ENCODE results near the gene SLC25A47.
A peak's percentile ranks its signal among the peaks of the same experiment; 100 is the strongest.
"Not testable (repeated sequence)": the region's sequence is repeated elsewhere in the genome, so short reads cannot be mapped to it uniquely, and the experiment has no call there.

Gene SLC25A47

DNA sequence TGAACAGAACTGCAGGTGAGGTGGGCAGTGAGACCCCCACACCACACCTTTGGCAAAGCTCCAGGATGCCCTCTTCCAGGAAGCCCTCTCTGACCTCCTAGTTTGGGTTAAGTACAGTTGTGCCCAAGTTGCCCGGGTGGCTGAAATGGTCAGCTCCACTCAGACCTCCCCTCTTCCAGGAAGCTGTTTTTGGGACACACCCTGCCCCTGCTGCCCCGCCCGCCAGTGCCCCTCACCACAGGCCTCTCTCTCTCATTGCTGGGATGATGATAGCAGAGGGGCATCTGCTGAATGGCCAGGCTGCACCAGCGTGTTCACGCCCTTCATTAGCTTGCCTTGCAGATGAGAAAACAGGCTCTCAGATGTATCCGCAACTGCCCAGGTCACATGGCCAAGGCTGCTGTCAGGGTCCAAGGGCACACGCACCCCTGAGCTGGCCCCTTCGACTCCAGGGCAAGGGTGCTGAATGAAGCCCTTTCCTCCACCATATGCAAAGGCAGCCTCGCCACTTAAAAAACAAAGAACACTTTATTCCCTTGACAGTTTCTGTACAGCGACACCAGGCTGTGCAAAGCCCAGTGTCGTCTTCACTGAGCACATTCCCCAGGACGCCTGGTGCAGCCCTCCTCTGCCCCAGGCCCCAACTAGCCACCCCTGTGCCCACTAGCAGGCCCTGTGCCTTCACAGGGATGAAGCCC, 32.4 kb upstream of the SLC25A47 start:
- no peak for DNase-seq

DNA sequence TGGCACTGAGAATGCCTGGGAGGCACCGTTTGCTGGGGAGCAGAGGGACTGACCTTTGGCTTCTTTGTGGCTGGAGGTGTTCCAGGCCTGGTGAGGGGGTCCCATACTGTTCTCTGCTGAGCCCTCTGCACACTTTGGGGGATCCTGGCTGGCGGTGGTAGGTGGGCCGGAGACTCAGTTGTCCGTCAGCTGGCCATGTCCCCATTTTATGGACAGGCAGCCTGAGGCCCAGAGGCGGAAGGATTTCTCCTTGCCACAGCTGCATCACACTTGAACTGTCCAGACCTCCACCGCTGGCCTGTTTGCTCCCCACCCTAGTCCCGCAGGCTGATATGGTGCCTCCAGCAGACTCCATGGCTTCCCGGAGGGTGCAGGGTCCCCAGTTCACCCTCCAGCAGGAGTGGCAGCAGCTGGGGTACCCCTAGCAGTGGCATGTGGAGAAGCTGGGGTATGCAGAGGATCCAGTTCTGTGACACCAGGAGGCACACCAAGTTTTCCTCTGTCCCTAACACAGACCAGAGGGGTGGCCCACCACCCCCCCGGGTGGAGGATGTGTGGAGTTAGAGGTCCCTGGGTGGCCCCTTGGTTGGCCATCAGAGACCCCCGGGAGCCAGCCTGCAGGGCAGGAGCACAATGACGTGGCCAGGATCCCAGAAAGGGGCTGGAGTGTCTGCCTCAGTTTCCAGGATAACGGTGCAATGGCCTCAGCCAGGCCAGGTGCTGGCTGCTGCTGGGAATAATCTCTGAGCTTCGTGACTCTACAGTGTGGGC, 31.6 kb upstream of the SLC25A47 start:
- no peak for DNase-seq

DNA sequence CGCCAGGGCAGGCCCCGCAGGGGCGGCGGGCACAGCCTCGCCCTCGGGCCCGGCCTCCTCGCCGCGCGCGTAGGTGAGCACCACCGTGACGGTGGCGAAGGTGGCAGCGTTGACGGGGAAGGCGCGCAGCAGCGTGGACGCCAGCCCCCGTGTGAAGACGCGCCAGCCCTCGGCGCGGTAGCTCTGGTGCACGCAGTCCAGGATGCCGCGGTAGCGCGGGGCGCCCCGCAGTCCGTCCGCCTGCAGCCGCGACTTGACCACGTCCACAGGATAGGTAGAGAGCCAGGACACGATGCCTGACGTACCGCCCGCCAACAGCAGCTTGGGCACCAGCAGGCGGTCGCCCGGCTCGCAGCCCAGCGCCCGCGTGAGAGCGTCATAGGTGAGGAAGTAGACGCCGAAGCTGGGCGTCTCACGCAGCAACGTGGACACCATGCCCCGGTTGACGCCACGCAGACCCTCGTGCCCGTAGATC, 30.8 kb upstream of the SLC25A47 start:
- DNase-seq: no peak

DNA sequence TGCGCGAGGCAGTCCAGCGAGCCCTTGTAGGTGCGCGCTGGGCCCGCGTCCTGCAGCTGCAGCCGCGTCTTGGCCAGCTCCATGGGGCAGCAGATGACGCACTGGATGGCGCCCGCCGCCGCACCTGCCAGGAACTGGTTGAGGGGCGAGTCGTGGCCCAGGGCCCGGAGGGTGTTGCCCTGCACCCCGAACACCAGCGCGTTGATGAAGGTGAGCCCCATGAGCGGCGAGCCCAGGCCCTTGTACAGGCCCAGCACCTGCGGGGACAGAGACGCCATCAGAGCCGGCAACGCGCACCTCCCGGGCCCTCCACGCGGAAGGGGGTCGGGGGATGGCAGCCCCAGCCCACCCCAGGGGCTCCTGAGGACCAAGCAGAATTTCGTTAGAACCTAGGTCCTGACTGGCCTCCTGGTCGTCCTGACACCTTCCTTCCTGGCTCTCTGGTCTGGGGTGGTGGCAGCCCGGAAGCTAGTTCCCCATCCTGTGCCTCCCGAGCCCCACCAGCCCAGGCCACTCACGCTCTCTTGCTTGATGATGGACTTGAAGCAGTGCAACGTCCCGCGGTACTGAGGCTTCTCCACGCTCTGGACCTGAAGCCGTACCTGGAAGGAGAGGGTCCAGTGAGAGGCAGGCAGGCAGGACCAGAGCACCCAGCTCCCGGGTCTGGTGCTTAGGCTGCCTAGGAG, 30.2 kb upstream of the SLC25A47 start:
- no peak for DNase-seq

DNA sequence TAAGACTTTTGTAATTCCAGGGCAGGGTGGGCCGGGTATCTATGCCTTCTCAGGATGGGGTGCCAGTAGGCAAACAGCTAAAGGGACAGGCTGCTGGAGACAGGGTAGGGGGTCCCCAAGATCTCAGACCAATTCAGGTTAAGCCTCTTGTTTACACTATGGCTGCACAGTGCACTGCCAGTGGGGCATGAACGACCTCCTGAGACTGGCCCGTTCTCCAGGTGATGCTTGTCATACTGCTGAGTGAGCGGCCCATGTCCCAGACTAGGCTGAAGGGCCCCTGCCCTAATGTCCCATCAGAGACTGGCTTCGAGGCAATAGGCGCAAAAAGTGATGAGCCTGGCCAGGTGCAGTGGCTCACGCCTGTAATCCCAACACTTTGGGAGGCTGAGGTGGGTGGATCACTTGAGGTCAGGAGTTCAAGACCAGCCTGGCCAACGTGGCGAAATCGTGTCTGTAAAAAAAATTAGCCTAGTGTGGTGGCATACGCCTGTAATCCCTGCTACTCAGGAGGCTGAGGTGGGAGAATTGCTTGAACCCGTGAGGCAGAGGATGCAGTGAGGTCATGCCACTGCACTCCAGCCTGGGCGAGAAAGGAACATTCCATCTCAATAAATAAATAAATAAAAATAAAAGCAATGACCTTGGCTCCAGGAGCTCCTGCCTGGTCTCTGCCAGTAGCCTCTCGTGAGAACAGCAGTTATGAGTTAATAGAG, 29.5 kb upstream of the SLC25A47 start:
- no peak for DNase-seq

DNA sequence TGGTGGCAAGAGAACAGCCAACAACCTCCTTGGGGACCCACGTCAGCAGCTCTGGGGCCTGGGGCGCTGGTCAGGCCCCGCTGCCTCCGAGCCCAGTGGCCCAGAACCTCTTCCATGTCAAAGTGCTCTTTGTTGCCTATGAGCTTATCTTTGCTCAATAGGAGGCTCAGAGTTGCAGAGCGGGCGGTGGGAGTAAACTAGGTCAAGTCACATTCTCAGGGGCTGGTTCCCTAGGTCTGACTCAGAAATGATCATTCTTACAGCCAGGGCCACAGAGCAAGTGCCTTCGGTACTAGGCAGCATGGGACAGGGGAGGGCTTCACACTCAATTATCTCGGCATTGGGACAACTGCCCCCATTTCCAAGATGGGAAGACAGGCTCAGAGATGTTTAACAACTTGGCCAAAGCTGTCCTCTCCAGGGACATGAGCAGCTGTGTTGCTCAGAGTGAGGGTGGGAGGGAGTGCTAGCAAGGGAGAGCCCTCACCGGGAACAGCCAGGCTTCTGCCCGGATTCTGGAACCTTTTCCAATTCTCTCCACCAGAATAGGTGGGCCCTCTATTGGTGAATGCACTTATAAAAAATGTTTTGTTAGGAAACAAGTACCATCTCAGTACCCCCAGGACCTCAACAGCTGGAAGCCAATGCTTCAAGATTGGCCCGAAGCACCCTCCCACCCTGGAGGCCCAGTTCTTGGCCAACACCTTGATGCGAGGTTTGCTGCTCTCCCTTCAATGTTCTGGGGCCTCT, 28.8 kb upstream of the SLC25A47 start:
- no peak for DNase-seq

DNA sequence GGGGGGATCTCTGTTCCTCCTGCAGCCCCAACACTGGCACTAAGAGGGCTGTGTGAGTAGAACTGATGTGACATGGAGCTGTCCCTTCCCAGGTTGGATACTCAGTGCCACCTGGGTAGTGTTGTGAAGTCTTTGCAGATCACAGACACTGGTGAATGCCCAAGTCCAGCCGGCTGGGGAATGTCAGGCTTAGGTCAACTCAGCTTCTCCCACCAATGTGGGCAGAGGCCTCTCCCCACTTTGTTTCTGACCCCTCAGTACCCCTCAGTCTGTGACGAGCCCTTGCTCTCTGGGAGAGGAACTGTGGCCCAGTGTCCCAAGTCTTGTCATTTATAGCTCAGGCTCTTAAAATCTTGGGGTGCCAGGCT, 28.2 kb upstream of the SLC25A47 start:
- no peak for DNase-seq

DNA sequence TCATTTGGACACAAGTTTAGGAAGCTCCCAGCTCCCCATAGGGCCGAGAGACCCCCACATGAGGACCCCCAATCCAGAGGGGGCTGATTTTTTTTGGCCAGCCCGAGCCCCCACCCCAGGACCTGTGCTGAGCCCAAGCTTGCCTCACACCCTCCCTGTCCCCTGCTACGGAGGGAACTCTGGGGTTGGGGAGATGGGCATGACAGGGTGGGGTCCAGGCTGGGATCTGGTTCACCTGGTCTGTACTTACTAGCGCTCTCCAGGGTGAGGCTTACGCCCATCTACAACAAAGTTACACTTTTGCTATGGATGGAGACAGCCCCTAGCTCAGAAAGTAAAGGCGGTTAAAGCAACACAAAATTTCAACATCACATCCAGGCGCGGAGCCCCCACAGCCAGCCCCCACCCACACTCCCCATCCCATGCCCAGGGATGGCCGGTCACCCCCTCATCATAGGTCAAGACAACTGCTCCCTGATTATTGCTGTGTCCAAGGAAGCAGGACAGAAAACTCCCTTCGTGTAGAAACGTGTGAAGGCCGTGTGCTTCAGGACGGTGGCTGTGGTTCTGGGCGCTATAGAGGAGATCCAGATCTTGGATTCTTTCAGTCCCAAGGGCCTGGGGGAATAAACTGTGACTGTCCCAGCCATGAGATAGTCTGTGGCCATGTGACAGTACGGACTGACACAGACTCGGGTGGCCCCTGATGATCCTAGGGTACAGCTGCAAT, 27.6 kb upstream of the SLC25A47 start:
- DNase-seq: no peak

DNA sequence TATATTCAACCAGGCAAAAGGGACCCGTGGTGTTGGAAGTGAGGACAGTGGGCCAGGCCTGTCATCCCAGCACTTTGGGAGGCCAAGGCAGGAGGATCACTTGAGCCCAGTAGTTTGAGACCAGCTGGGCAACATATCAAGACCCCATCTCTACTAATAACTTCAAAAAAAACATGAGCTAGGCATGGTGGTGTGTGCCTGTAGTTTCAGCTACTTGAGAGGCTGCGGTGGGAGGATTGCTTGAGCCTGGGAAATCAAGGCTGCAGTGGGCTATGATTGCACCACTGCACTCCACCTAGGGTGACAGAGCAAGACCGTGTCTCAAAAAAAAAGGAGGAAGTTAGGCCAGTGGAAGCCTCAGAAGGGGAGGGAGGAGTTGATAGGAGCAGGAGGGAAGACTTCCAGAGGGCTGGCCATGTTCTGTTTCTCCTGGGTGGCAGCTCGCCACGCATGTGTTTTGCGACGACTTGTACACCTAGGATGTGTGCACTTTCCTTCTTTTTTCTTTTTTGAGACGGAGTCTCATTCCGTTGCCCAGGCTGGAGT, 27.0 kb upstream of the SLC25A47 start:
- no peak for DNase-seq

DNA sequence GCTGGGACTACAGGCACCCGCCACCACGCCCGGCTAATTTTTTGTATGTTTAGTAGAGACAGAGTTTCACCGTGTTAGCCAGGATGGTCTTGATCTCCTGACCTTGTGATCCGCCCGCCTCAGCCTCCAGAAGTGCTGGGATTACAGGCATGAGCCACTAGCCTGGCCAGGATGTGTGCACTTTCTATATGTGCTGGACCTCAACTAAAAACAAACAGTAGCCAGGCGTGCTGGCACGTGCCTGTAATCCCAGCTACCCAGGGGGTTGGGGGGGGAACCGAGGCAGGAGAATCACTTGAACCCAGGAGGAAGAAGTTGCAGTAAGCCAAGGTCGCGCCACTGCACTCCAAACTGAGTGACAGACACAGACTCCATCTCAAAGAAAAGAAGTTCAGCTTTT, 26.4 kb upstream of the SLC25A47 start:
- DNase-seq: not testable (repeated sequence)

DNA sequence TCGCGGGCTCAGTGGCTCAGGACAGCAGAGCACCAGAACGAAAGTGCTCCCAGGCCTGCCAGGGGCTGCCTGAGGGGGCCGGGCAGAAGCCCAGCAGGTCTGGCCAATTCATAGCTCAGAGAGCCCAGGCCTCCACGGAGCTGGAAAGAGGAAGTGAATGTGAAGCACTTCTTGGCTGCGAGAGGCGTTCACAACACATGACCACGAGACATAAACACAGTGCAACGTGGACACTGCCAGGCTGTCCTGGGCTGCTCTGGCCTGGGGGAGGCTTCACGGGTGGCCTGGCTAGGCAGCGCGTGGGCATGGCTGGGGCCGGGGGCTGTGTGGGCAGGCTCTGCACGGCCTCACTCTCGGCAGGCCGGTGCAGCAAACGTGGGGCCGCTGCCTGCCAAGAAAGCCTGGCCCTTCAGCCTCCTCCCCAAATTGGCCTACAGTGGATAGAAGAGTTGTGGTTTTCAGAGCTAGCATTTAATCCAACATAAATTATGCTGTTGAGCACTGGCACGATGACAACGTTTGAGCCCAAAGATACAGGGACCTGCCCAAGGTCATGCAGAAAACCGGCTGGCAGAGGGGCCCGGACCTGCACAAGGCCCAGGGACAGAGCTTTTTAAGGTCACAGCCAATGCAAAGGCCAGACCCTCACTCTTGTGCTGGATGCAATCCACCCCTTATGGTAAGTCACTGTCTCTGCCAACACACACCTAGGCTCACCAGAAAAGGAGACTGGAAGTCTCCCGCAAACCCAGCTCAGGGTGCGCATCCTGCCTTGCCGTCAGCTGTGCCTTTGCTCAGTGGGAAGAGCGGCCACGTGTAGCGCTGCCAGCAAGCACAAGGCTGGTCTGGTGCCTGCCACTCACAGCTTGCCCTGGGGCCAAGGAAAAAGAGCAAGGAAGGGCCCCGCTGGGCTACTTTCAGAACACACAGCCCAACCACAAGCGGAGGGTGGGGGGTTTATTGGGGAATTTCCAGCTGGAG, 25.5 kb upstream of the SLC25A47 start:
- DNase-seq: no peak

DNA sequence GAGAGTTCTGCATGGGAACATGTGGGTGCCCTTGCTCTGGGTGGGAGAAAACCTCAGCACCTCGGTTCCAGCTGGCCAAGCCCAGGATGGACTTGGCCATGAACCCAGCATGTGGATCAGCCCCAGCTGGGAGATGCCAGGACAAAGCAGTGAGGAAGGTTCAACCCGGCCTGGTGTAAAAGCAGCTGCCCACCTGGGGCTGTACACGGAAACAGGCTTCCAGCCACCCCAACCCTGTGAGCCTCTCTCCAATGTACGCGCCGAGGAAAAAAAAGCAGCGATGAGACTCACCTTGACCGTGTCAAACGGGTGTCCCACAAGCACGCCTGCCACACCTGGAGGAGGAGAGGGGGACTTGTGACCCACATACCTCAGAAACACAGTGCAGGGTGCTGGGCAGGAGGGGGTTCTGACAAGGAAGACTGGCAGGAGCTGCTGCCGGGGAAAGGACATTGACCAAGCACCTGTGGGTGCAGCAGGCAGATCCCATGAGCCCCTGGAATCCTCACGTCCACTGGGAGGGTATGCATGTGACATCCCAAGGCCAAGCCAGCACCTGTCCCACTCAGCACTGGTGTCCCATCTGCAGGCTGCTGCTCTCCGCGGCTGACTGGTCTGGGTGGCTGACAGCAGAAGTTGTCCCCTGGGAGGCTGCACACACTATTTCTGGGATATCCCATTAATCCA, 24.4 kb upstream of the SLC25A47 start:
- no peak for DNase-seq

DNA sequence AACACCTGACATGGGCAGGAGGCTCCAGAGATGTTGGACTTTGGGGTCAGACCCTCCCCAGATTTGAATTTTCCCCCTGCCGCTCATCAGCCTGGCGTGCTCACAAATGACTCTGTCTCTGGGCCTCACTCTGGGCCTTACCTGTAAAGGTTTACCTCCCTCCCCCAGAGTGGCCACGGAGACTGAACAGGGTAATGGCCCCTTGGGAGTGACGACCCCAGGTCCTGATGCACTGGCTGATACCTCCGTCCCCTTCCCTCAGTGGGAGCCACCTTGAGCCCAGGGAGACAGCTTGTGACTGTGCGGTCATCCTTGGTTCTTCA, 23.9 kb upstream of the SLC25A47 start:
- no peak for DNase-seq

DNA sequence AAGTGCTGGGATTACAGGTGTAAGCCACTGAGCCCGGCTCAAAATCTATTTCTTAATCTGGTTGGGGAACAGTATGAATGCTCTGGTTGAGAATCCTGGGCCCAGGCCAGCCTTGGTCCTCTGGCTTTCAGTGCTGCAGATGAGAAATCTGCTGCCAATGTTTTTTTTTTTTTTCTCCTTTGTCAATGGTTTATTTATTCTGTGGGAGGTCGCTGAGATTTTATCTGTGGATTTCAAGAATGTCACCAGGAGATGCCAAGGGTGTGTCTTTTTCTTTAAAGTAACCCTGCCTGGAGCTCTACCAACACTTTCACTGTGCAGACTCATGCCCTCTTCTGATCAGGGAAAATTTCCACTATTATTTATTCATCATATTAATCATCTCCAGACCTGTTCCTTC, 20.5 kb upstream of the SLC25A47 start:
- DNase-seq: no peak

DNA sequence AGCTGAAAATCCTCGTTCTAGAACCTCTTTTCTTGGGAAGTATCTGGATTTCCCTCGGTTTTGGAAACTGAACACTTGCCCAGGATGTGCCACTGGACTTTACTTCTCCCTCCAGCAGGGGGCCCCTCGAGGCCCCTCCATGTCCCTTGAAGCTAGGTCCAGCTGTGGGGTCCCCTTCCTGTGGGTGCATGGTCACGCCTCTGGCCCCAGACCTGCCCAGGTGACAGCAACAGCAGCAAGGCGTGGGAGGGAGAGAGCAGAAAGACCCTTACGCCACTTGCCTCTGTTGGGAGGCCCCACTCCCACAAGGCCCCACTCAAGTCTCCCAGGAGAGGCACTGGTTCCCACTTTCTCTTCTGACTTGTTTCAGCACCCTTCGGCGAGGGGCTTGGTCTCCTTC, 20.0 kb upstream of the SLC25A47 start:
- no peak for DNase-seq

DNA sequence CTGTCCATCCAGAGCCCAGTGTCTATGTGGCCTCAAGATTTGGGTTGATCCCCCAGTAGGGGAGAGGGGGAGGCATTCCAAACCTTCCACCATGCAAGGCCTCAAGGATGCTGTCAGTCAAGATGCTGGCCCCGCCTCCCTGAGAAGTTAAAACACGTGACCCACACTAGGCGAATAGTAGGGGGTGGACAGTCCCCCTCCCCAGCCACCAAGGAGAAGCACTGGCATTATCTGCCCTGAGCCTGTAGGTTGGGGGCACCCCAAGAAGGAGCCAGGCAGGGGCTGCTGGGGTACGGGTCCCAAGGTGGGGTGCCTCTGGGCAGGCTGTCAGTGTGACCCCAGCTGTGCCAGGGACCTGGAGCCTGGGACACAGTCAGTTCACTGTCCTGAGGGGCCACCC, 19.2 kb upstream of the SLC25A47 start:
- DNase-seq: no peak

DNA sequence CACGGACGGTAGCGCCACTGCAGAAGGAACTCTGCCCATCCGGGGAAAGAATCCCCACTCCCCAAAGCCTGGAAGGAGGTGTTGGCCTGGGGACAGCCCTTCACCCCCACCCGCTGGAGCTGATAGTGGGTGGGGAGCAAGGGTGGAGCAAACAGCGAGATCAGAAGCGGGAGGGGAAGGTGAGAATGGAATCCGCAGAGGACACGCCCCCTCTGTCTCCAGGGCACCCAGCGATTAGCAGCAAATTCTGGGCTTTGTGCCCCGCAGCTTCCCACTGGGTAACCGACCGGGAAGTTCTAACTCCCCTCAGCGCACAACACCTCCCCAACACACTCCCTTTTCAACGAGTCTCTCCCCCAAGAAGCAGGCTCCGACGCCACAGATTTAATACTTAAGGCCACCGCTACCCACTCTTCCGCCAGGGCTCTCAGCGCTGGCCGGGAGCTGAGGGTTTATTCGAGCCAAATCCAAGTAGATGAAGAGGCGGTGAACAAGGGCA, 18.3 kb upstream of the SLC25A47 start:
- DNase-seq: peak; percentile 60

DNA sequence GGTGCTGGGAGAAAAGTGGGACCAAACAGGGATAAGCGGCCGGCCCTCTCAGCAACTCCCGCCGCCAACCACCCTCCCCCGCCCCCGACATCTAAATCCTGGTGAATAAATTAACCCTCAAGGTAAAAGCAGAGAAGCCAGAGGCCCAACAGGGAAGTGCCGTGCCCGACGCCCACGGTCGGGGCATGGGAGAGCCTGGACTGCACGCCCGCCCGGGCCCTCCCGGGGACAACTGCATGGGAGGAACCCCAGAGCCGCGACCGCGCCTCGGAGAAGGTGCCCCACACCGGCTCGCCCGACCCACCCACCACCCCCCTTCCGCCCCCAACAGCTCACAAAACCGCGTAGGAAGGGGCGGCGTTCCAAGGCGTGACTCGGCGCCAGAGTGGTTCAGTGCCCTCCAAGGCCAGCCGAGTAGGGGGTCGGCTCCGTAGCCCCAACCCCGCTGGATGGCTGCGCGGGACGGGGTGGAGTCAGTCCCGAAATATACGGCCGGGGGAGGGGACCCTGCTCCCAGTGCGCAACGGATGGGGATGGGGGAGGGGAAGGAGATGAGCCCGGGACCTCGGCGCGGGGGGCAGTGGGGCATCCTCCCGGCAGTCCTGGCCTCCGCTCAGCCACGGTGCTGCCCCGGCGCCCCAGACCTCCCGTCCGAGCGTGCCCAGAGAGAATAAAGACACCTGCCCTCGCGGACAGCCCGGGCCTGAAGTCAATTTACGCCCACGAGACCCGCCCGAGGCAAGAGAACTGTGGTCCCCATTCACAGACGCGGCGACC, 17.6 kb upstream of the SLC25A47 start:
- no peak for DNase-seq
